ENCODE data around the gene DDX20. TPM values are rescaled to one million over a fixed set of nuclear protein-coding genes. Genes with fewer than 3 reads are reported as not detected.
A peak's percentile ranks its signal among the peaks of the same experiment; 100 is the strongest.

The DDX20 gene
- total and polyA plus RNA-seq, 3 donors from 2014 or later, result 86.3 to 168 (median 148) TPM

GRCh38 chr1:111751906-111752575 is 3.7 kb upstream of the DDX20 start:
- Histone ChIP-seq H3K4me1 (peaks cover 17% of the 10 kb centered on the region), H3K4me3 (no peak overlapping the region), H3K36me3 (ENCODE audit: low read depth, missing control alignments) (no peaks in the 10 kb centered on the region), H3K9me3 (no peaks in the 10 kb centered on the region), H3K27ac (no peak overlapping the region), H3K27me3 (no peaks in the 10 kb centered on the region)
- intact Hi-C loops (cut with DNase I; ENCODE audit: low total_unique reads), result loop anchor here (10.0 kb wide), 1 partner anchor 267 kb away; no protein-coding TSS in a partner anchor
- no peak for DNase-seq
- no peak for TF ChIP-seq POLR2A (IDR thresholded peaks at IDR 0.05)
- TF ChIP-seq CTCF (IDR thresholded peaks at IDR 0.05), result no peak
- WGBS, 2 donors, result 64 to 65% methylated on average over 2 of the region's 2 CpGs

- no peaks in the 10 kb centered on the region for H3K27me3 ChIP-seq
- peak overlapping the region; percentile 86 to 96 for H3K27ac ChIP-seq
- no peaks in the 10 kb centered on the region for H3K36me3 ChIP-seq (ENCODE audit: low read depth, missing control alignments)
- 0 to 1% methylated on average over 12 of the region's 12 CpGs for WGBS, 2 donors
- peak; percentile 77 for DNase-seq
- H3K4me3 ChIP-seq, result peak overlapping the region; percentile 91 to 98
- intact Hi-C loops (cut with DNase I; ENCODE audit: low total_unique reads), result loop anchor here (10.0 kb wide), 1 partner anchor 270 kb away; no protein-coding TSS in a partner anchor
- H3K9me3 ChIP-seq, result no peaks in the 10 kb centered on the region
- H3K4me1 ChIP-seq, result peaks cover 17% of the 10 kb centered on the region
- TF ChIP-seq POLR2A (IDR thresholded peaks at IDR 0.05) (no peak), CTCF (IDR thresholded peaks at IDR 0.05) (no peak)
Measured at GRCh38 chr1:111754984-111755330, 744 bp upstream of the DDX20 start.

GRCh38 chr1:111756124-111756513 is 418 bp downstream of the DDX20 start:
- no peaks in the 10 kb centered on the region for H3K27me3 ChIP-seq
- intact Hi-C loops (cut with DNase I; ENCODE audit: low total_unique reads), result loop anchor here (10.0 kb wide), 1 partner anchor 271 kb away; no protein-coding TSS in a partner anchor
- H3K36me3 ChIP-seq (ENCODE audit: low read depth, missing control alignments), result no peaks in the 10 kb centered on the region
- peak overlapping the region; percentile 91 to 98 for H3K4me3 ChIP-seq
- TF ChIP-seq POLR2A (IDR thresholded peaks at IDR 0.05), result no peak
- no peak for TF ChIP-seq CTCF (IDR thresholded peaks at IDR 0.05)
- WGBS, 2 donors, result 0% methylated on average over 15 to 33 of the region's 35 CpGs
- DNase-seq, result no peak
- no peaks in the 10 kb centered on the region for H3K9me3 ChIP-seq
- peak overlapping the region; percentile 86 to 96 for H3K27ac ChIP-seq
- H3K4me1 ChIP-seq, result peaks cover 12% of the 10 kb centered on the region

- 62 to 65% methylated on average over 2 of the region's 2 CpGs for WGBS, 2 donors
- Histone ChIP-seq H3K27ac (no peak overlapping the region), H3K36me3 (ENCODE audit: low read depth, missing control alignments) (no peaks in the 10 kb centered on the region), H3K27me3 (no peaks in the 10 kb centered on the region), H3K4me3 (no peak overlapping the region), H3K9me3 (no peaks in the 10 kb centered on the region), H3K4me1 (peaks cover 9% of the 10 kb centered on the region)
- no peak for TF ChIP-seq CTCF (IDR thresholded peaks at IDR 0.05)
- no peak for DNase-seq
- intact Hi-C loops (cut with DNase I; ENCODE audit: low total_unique reads), result loop anchor here (10.0 kb wide), 1 partner anchor 274 kb away; no protein-coding TSS in a partner anchor
Measured at GRCh38 chr1:111758373-111758772, 2.7 kb downstream of the DDX20 start.

- DNase-seq, result no peak
- H3K27ac ChIP-seq, result no peak overlapping the region
- no peak for TF ChIP-seq POLR2A (IDR thresholded peaks at IDR 0.05)
- H3K4me3 ChIP-seq, result no peak overlapping the region
- no peaks in the 10 kb centered on the region for H3K9me3 ChIP-seq
- WGBS, 2 donors, result 95 to 98% methylated on average over 2 of the region's 2 CpGs
- H3K4me1 ChIP-seq, result peaks cover 7% of the 10 kb centered on the region
- no peaks in the 10 kb centered on the region for H3K27me3 ChIP-seq
- intact Hi-C loops (cut with DNase I; ENCODE audit: low total_unique reads), result no loop called here
- H3K36me3 ChIP-seq (ENCODE audit: low read depth, missing control alignments), result no peaks in the 10 kb centered on the region
Measured at GRCh38 chr1:111761717-111762116, 6.0 kb downstream of the DDX20 start.
